ENCODE results near the gene STK24.

Gene STK24

GRCh38 chr13:98486412-98486811 lies 90.5 kb downstream of the STK24 start:
- DNase-seq = no peak

GRCh38 chr13:98485561-98485960 lies 91.3 kb downstream of the STK24 start:
- DNase-seq = no peak

DNA sequence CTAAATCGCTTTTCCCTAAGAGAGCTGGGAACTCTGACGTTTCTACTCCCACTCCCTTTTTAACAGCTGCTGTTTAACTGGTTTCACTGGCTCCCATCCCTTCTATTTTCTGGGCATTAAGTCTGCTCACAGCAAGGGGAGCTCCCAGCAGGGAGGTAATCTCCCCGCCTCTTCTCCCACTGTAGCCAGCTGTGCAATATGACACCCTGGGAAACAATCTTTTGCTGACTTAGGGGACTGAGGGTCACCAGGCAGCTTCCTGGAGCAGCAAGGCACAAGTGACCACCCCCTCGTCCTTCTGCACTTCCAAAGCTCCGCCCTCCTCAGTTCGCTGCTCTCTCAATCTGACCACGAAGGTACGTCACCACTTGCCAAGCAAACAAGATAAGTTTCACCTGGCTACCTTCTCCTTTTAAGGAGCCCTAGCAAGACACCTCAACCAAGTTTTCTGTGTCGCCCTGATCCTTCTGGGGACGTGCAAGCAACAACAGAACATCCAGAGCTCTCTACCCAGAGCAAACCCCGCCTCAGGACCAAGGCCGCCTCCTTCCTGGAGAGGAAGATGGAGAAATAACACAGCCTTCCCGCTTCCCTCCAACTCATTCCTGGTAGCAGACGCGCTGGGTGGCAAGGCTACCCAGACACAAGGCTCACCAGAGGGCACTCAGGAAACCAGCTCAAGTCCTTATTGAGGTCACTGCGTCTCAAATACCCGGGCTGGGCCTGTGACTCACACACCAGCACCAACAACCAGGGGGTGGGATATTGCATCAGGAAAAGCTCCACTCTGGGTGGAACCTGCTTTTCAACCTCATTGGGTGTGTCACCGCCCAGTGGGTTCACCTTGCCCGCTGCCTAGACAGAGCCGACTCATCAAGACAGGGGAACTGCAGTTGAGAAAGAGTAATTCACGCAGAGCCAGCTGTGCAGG lies 92.4 kb downstream of the STK24 start:
- peak; percentile 90 for DNase-seq

GRCh38 chr13:98483601-98484288 lies 93.2 kb downstream of the STK24 start:
- DNase-seq = no peak

DNA sequence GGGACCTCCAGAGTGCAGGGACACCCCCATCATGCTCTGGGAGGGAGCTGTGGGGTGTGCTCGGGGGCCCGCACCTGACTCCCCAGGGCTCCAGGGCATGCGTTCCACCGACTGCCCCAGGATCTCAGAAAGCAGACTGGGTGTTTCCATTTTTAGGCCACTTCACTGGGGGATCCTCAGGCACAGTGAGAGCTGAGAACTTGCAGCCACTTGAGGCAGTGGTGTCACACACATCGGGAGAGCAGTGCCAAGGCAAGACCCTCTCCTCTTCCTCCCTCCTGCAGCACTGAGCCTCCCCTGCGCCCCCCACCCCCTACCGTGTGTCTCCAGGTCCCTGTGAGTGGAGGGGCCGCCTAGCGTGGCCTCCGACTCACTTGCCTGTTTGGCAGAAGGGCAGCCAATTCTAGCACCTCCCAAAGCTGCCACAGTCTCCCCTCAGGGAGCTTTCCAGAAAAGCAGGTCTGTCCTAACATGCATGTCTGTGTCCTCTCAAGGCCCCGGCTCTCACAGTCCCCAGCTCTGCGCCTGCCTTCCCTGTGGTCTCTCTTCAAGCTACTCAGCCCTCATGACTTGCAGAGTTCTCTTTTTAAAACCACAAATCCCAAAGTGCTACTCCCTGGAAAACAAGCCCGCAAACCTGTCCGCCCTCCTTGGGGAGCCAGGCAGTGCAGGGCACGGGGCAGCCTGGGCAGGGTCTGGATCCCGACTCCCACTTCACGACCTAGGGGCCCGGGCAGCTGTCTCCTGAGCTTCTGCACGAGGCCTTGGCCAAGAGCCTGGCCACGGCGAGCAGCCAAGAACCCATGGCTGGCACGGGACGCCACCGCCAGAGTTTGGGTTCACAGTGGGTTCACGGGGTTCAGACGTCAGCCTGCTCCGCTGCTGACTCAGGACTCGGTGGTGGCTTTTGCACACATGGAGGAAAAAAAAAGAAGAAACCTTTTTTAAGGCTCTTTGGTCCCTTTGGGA lies 94.1 kb downstream of the STK24 start:
- peak; percentile 54 for DNase-seq

DNA sequence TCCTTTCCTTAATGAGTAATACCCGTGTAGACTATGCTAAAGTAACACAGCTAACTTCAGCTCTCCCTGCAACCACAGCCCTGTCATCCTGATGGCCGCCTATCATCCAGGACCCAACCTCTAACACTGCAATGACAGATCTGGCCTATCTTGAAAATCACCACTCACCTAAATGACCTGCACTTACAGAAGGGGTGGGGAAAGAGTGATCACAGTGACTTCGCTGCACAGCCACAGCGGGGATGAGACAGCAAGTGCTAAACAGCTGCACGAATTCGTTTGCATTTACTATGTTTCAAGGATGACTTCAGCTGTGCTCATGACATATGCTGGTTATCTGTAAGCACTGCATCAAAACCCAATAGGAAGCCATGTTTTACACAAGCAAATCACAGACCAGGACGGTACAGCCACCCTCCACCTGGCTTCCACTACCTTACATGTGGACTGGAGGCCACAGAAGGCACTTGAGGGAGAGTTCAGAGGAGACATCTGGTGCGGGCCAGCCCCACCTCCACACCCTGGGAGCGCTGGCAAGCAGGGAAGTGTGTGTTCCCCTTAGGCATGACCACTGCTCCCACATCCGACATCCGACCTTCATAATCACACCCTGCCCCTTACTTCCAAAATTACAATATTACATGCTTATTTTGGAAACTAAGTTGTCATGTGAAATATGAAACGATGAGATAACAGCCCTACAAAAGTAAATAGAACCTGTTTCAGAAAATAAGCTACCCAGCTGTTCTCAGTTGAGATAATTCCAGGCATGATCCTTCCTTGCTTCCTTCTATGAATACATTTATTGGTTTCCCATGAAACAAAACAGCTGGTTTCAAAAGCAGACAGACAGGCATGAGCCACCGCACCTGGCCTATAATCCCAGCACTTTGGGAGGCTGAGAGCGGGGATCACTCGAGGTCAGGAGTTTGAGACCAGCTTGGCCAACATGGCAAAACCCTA lies 95.7 kb downstream of the STK24 start:
- DNase-seq = peak; percentile 24

DNA sequence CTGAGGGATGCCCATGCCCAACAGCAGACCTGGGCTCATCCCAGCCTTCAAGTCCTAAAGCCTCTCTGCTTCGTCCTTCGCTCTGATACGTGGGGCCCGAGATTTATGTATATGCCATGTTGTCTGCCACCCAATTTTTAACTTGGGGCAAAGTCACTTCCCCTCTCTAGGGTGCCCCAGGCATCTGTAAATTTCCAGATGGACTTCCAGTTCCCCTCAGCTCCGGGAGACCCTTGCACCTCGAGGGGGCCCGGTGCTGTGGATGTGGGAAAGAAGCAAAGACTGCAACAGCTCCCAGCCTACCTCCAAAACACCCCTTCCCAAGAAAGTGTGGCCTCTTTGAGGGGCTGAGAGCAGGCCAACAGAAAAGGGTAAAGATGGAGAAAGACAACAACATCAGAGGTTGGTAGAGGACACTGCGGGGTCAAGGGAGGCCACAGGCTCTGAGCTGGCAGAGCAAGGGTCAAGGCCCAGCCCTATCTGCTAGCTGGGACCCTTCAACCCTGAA lies 97.4 kb downstream of the STK24 start:
- no peak for DNase-seq

DNA sequence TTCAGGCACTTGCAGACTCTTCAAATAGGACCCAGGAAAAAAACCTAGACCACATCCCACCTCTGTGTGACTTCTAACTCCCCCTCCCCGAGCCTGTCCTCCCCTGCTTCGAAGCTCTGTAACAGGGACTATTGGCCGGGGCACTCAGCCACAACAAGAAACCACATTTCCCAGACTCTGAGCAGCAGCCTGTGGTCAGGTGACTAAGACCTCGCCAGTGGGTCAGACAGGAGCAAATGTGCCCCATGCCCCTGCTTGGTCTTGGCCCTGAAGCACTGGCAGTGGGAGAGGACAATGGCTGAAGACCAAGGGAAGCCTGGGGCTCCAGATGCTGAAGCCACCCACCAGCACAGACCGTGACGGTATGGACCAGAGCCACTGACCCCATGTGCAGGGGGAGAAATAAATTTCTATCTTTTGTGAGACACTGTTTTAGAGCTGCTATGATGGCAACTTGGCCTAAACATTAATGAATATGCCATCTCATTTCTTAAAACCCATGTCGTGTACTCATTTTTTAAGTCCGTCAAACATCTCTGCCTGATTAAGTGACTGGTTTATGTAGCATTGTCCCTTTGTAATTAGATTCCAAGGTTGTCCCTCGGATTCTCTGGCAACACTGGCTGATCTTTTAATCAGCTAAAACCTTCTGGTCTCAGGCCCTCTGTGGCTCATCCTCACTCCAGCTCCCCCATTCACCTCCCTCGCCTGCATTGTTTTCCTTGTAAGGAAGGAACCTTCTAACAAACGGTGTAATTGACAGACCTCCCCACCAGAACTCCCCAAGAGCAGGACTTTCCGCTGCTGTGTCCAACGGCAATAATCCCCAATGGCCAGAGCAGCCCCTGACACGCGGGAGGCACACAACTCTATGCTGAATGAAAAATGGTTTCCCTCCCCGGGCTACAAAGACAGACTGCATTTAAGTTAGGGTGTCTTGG lies 98.4 kb downstream of the STK24 start:
- DNase-seq = peak; percentile 67

DNA sequence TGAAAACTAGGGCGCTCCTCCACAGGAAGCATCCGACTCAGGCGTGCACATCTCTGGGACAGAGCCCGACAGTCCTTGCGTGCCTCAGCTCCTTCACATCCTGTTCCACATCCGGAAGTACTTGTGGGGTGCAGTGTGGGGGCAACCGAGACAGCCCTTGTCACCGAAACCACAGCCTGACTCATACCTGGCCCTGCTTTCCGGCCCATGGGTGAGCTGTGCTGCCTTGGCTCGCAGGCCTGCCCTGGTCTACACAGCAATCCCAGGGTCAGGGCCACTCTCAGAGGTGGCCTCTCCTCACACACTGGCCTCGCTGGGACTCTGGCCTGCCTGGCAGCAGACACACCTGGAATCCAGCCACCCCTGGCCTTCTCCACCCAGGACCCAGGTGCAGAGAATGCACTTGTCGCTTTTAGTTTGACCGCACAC lies 100.4 kb downstream of the STK24 start:
- DNase-seq = peak; percentile 84

GRCh38 chr13:98476106-98476505 lies 100.8 kb downstream of the STK24 start:
- no peak for DNase-seq

DNA sequence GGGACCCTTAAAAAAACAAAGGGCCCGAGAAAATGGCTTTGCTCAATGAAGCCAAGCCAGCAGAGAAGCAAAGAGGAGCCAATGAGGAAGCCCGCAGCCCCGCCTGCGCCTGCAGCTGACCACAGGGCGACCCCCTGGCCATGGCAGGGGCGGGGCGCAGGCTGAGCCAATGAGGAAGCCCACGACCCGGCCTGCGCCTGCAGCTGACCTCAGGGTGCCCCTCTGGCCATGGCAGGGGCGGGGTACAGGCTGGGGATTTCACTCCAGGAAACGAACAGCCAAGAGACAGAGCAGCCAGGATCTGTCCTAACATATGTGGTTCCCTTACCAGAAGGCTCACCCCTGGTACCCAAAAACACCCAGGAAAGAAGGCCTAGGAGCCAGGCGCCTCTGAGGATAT lies 101.4 kb downstream of the STK24 start:
- peak; percentile 15 for DNase-seq

GRCh38 chr13:98474761-98475160 lies 102.1 kb downstream of the STK24 start:
- no peak for DNase-seq

DNA sequence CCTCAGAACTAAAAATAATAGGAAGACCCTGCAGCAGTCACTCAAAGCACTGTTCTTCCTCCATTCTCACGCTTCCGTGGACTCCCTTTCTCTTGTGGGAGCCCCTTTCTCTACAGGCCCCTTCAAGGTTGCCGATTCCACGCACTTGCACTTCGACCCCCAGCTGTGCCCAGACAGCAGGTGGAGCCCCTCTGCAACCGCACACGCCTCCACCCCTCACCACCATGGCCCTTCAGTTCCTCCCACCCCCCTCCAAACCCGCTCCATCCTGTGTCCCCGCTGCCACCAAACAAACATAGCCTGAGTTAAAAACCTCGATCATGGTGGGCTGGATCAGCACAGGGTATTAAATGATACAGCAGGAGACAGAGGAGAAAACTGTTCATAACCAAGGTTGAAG lies 102.6 kb downstream of the STK24 start:
- DNase-seq = no peak

- DNase-seq = no peak
Observed at GRCh38 chr13:98473788-98474144, 103.1 kb downstream of the STK24 start.

DNA sequence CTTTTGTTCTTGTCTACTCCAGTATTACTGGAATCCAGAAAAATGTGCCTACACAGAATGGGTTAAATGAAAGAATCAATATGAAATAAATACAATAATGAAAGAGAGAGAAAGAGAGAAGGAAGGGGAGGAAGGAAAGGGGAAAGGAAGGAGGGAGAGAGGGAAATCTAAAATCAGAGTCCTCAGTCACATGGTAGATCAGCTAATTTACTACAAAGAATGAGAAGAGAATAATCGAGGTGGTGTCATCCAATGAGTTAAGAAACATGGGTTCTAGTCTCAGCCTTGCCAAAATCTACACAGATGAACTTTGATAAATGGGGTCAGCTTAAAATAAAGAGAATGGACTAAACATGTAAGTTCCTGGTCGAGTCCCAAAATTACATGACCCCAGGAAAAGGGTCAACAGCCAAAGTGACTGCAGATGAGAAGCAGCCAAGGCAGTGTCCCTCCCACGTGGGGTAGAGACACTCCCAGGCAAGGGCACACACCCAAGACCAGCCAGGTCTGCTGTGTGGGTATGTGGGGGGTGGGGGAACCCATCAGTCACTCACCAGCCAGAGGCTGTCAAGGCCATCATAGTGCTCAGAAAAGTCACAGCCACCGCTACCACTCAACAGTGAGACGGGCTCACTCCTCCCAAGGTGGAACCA lies 103.6 kb downstream of the STK24 start:
- DNase-seq = no peak

GRCh38 chr13:98471934-98472333 lies 105.0 kb downstream of the STK24 start:
- DNase-seq = no peak

DNA sequence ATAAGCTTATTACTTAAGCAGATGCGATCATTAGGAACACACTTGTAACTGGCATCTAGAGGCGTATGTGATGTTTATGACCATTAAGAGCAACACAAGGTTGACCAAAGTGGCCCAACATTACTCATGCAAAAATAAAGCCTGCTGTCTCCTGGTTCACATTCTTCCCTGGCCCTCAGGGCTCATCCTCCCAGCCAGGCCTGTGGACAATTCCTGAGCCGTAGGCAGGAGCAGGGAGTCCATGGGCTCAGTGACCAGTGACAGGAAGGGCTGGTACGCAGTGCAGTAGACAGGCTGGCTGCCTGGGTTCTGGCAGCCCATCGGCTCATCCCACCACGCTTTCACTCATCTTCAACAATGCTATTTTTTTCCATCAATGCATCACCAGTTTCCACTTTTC lies 106.0 kb downstream of the STK24 start:
- DNase-seq = no peak

DNA sequence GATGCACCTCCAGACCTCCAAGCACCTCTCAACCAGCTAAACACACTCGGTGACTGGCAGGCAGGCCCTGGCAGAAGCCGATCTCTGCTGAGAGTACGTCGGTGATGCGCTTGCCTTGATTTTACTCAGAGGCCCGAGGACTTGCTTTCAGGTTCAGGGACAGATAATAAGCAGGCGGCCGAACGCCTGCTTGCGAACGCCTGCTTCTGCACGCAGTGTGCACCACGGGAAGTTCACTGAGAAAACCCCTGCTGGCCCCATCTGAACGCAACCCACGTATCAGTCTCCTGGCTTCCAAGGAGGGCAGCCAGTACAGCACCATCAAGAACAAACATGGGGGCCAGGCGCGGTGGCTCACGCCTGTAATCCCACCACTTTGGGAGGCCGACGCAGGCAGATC lies 108.0 kb downstream of the STK24 start:
- no peak for DNase-seq

GRCh38 chr13:98468361-98468760 lies 108.5 kb downstream of the STK24 start:
- no peak for DNase-seq
